Panc1 (cell line): ENCODE measurements around the gene CNBD2.

Experiments used
- POLR2AphosphoS5 ChIP-seq: IDR thresholded peaks from 2 replicates; pipeline ENCODE4 v1.6.1; 2012; ENCODE audit warnings: mild to moderate bottlenecking, low read depth, low read length, moderate library complexity
- TF ChIP-seq, protein P1 (sequence below): fragments of 450-650 bp; IDR thresholded peaks from 2 replicates; pipeline ENCODE4 v1.5.1; 2017; ENCODE audit warnings: mild to moderate bottlenecking

DNA sequence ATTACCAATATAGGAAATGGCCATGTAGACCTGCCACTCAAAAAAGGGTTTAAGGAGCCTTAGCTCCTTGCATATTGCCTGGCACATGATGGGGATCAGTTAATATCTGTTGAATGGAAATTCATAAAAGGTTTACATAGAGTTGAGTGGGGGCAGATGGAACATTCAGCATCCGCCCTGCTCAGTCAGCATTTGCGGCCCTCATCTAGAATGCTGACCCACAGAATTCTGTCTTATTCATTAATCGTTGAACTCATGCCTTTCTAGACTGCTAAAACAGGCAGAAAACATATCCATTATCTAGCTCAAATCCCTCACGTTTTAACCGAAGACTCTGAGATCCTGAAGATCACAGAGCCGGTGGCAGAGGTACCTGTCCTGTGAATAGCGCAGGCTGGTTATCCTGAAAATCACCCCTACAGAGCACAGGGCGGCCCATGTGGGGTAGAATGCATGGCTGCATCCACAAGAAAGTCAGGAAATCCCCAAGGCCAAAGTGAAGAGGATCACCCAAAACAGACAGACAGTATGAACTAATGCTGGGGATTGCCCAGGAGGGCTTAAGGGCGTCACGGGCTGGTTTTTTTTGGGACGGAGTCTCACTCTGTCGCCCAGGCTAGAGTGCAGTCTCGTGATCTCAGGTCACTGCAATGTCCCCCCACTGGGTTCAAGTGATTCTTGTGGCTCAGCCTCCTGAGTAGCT is 59.9 kb downstream of the CNBD2 start:
- TF ChIP-seq, protein P1, sequence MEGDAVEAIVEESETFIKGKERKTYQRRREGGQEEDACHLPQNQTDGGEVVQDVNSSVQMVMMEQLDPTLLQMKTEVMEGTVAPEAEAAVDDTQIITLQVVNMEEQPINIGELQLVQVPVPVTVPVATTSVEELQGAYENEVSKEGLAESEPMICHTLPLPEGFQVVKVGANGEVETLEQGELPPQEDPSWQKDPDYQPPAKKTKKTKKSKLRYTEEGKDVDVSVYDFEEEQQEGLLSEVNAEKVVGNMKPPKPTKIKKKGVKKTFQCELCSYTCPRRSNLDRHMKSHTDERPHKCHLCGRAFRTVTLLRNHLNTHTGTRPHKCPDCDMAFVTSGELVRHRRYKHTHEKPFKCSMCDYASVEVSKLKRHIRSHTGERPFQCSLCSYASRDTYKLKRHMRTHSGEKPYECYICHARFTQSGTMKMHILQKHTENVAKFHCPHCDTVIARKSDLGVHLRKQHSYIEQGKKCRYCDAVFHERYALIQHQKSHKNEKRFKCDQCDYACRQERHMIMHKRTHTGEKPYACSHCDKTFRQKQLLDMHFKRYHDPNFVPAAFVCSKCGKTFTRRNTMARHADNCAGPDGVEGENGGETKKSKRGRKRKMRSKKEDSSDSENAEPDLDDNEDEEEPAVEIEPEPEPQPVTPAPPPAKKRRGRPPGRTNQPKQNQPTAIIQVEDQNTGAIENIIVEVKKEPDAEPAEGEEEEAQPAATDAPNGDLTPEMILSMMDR, result no peak
- no peak for TF ChIP-seq POLR2AphosphoS5
